Activated CD4-positive, CD25-positive, alpha-beta regulatory T cell treated with anti-CD3 and anti-CD28 coated beads, Interleukin-2, amount 50 U/mL, for 16 hours (primary cell): Measurements from ENCODE around the gene DEPDC1B.
"Not testable (repeated sequence)": the region's sequence is repeated elsewhere in the genome, so short reads cannot be mapped to it uniquely, and the experiment has no call there.

ENCODE experiments used
- DNase-seq: peaks from one replicate; pipeline ENCODE4 v3.0.0-alpha.2; 2020; ENCODE audit warnings: low read depth, low spot score

Gene DEPDC1B

GRCh38 chr5:60649288-60649917, 50.6 kb downstream of the DEPDC1B start:
- DNase-seq = no peak

- DNase-seq = no peak
Observed at GRCh38 chr5:60648175-60648574, 51.8 kb downstream of the DEPDC1B start.

- DNase-seq = no peak
Observed at GRCh38 chr5:60640901-60641300, 59.1 kb downstream of the DEPDC1B start.

- no peak for DNase-seq
Observed at GRCh38 chr5:60639544-60639943, 60.4 kb downstream of the DEPDC1B start.

- DNase-seq = no peak
Observed at GRCh38 chr5:60638300-60638699, 61.7 kb downstream of the DEPDC1B start.

- no peak for DNase-seq
Observed at GRCh38 chr5:60636644-60637043, 63.3 kb downstream of the DEPDC1B start.

- no peak for DNase-seq
Observed at GRCh38 chr5:60636001-60636400, 64.0 kb downstream of the DEPDC1B start.

GRCh38 chr5:60634051-60634450, 65.9 kb downstream of the DEPDC1B start:
- no peak for DNase-seq

GRCh38 chr5:60633341-60633740, 66.6 kb downstream of the DEPDC1B start:
- no peak for DNase-seq

GRCh38 chr5:60632153-60632552, 67.8 kb downstream of the DEPDC1B start:
- DNase-seq = no peak

GRCh38 chr5:60630836-60631235, 69.1 kb downstream of the DEPDC1B start:
- DNase-seq = no peak

GRCh38 chr5:60630179-60630578, 69.8 kb downstream of the DEPDC1B start:
- DNase-seq = no peak

GRCh38 chr5:60624875-60625274, 75.1 kb downstream of the DEPDC1B start:
- DNase-seq = not testable (repeated sequence)

- not testable (repeated sequence) for DNase-seq
Observed at GRCh38 chr5:60620752-60621151, 79.2 kb downstream of the DEPDC1B start.

- DNase-seq = no peak
Observed at GRCh38 chr5:60613826-60614225, 86.1 kb downstream of the DEPDC1B start.

- DNase-seq = no peak
Observed at GRCh38 chr5:60611099-60611740, 88.7 kb downstream of the DEPDC1B start.

GRCh38 chr5:60604771-60605170, 95.2 kb downstream of the DEPDC1B start:
- no peak for DNase-seq

GRCh38 chr5:60598424-60598823, 101.5 kb downstream of the DEPDC1B start:
- DNase-seq = no peak

- no peak for DNase-seq
Observed at GRCh38 chr5:60597572-60598320, 102.2 kb downstream of the DEPDC1B start.

- no peak for DNase-seq
Observed at GRCh38 chr5:60594715-60595477, 105.1 kb downstream of the DEPDC1B start.

GRCh38 chr5:60590172-60590571, 109.8 kb downstream of the DEPDC1B start:
- DNase-seq = no peak

GRCh38 chr5:60587312-60587711, 112.7 kb downstream of the DEPDC1B start:
- DNase-seq = not testable (repeated sequence)
